Dermis microvascular lymphatic vessel endothelial cell (primary cell): ENCODE measurements around the gene MS4A5. TPM values are rescaled to one million over a fixed set of nuclear protein-coding genes. Genes with fewer than 3 reads are reported as not detected.

Experiments
- DNase-seq, 2 donors: peaks; one replicate each; pipeline versions ENCODE4 v3.0.0 to v3.0.0-alpha.2; 2010; ENCODE audit warnings: low read depth in 2 of 2
- total RNA-seq: library from RNA; depleted of rRNA; stranded (reverse); fragments of >200 nt; gene quantifications from 2 replicates; pipeline ENCODE4 v1.2.1, GENCODE V29; 2014

Gene MS4A5
- total RNA-seq, 1 donor from 2014 or later, result not detected

DNA sequence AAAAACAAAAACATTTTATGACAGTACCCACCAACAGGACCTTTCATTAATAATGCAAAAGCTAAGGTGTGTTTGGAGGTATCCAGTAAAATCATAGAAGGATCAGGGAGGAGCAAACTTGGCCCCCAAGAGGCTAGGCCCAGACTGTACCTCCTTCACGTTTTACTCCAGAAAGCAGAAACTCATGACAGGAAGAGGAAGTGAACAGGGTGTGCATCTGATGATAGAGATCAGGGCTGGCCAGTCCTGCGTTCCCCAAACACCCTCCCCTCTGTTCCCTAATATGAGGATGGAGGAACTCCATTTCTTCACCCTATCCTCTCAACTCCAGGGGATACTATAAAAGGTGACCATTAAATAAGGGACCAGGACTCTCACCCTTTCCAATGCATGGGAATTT lies 53.0 kb downstream of the MS4A5 start:
- no peak for DNase-seq

- peak; percentile 5 to 24 for DNase-seq
Measured at GRCh38 chr11:60485987-60486386, 56.6 kb downstream of the MS4A5 start.

- no peak for DNase-seq
Measured at GRCh38 chr11:60492488-60493009, 63.2 kb downstream of the MS4A5 start, which contains the start of gene MS4A12. TSS of gene MS4A12 (plus strand) at chr11:60492778. CDS start at chr11:60497319, 4,541 bp downstream.

GRCh38 chr11:60493454-60493853 lies 64.1 kb downstream of the MS4A5 start:
- no peak for DNase-seq

Other genes with a start within 250 kb of the MS4A5 start
- 0.26 and 0.63 TPM in 2 replicates for gene MS4A6A, start 246.5 kb upstream of the MS4A5 start, total RNA-seq
- not detected in 2 replicates for gene MS4A4E, start 186.4 kb upstream of the MS4A5 start, total RNA-seq
- not detected in 2 replicates for gene MS4A4A, start 148.9 kb upstream of the MS4A5 start, total RNA-seq
- gene MS4A6E, start 102.3 kb upstream of the MS4A5 start, total RNA-seq, result not detected in 2 replicates
- not detected in 2 replicates for gene MS4A7, start 51.0 kb upstream of the MS4A5 start, total RNA-seq
- not detected in 2 replicates for gene MS4A14, start 33.1 kb upstream of the MS4A5 start, total RNA-seq
- under 0.01 TPM in 1 of 2 replicates, not detected in the other for gene MS4A1, start 26.3 kb downstream of the MS4A5 start, total RNA-seq
- not detected in 2 replicates for gene MS4A12, start 63.2 kb downstream of the MS4A5 start, total RNA-seq
- gene MS4A13, start 85.8 kb downstream of the MS4A5 start, total RNA-seq, result not detected in 2 replicates